WTC11 (cell line): ENCODE results near the gene ALDH1A2.

Experiments used
- TCF7 ChIP-seq: sonication (generic); formaldehyde crosslinking; IDR thresholded peaks from 2 replicates; pipeline ENCODE4 v1.8.0; 2022; ENCODE audit warnings: mild to moderate bottlenecking, low read depth, missing genetic modification reagents, moderate library complexity
- TF ChIP-seq, protein P1 (sequence below): fragments of 200-600 bp; IDR thresholded peaks from 2 replicates; pipeline ENCODE4 v1.8.0; 2022; ENCODE audit warnings: antibody characterized with exemption

DNA sequence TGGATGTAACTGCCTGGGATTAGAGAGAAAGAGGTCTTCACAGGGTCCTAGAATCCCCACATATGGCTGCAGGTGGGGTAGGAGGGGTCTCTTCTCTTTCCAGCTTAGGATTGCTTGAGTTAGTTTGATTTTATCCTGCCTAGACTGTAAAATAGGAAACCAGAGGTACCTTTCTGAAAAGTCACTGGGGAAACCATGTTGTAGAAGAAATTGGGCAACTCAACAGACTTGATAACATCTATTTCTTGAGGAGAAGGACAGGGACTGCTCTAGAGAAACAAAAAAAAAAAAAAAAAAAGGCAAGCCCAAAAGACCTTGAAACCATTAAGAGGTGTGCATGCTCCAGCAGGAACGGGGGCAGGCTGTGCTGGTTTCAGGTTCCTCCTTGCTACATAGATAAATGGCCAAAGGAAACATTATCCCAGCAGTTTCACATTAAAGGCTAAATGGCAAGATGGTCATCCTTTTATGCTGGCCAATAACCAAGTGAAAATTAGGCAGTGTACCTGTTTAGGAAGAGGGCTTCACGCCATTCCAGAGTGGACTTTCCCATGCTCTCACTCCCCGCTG lies 116.1 kb downstream of the ALDH1A2 start:
- TF ChIP-seq, protein P1, sequence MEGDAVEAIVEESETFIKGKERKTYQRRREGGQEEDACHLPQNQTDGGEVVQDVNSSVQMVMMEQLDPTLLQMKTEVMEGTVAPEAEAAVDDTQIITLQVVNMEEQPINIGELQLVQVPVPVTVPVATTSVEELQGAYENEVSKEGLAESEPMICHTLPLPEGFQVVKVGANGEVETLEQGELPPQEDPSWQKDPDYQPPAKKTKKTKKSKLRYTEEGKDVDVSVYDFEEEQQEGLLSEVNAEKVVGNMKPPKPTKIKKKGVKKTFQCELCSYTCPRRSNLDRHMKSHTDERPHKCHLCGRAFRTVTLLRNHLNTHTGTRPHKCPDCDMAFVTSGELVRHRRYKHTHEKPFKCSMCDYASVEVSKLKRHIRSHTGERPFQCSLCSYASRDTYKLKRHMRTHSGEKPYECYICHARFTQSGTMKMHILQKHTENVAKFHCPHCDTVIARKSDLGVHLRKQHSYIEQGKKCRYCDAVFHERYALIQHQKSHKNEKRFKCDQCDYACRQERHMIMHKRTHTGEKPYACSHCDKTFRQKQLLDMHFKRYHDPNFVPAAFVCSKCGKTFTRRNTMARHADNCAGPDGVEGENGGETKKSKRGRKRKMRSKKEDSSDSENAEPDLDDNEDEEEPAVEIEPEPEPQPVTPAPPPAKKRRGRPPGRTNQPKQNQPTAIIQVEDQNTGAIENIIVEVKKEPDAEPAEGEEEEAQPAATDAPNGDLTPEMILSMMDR = no peak
- TF ChIP-seq TCF7 = no peak
